Measurements from ENCODE around the gene BOLA3.
"Not testable (repeated sequence)": the region's sequence is repeated elsewhere in the genome, so short reads cannot be mapped to it uniquely, and the experiment has no call there.

The BOLA3 gene

DNA sequence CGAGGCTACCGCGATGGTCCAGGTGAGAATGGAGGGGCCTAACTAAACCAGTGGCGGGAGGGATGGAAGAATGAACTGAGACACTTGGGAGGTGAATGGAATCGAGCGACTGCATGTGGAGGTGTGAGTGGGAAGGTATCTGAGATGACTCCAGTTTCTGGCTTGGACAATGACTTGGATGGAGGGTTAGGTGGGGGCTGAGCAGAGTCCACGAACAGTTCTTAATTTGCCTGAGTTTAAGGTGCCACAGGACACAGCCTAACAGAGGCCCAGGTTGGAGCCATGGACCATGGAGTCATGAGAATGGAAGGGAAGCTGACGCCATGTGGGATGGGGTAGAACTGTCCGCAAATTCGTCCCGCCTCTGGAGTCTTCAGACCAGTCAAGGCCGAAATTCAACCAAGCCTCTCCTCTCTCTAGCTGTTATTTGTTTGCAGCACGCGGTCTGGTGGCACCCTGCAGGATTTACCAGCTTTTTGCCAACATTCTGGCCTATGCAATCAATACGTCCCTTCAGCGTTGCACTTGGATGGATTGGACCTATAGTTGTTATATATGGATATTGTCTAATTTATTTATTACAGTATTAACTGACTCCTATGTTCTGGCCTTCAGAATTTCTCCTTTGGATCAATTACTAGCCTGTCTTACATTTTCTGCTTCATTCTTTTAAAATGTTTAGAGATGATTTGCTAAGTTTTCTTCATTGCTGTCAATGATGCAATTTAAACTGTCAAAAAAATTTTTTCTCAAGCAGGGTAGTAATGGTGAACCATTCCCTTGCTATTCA, 940 bp upstream of the BOLA3 start:
- peak; percentile 16 for DNase-seq (ENCODE audit: low read depth)

DNA sequence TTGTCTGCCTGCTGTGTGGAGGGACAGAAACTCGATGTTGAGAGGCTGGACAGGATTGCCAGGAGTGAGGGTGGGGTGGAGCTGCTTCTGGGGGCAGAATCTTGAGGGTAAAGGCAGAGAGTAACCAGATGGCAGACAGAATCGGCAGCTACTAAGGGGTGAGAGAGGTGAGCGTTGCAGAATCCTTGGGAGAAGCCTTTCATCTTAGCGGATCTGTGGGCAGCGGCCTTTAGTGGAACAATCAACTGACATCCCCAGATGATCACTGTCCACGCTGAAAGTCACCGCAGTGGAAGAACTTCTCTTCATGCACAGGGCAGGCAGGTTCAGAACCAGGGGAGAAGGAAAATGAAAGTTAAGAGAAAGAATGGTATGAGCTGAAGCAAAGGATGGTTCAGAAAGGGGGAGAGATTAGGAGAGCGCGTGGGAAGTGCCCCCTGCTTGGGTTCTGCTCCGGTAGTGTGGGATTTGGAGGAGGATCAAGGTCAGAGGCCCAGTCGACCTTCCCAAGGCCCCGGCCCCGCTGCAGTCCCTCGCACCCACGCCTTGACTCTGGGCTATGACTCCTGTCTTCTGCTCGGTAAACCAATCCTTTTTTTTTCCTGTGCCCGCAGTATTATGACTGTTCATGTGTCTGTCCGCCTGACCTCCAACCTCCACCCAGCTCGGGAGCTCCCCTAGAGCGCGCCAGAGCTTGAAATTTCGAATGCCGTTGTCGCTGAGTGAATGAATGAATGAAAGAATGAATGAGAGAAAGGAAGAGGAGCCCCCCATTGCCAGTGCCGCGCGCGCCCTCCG, 584 bp downstream of the BOLA3 start:
- peak; percentile 50 for DNase-seq (ENCODE audit: low read depth)

DNA sequence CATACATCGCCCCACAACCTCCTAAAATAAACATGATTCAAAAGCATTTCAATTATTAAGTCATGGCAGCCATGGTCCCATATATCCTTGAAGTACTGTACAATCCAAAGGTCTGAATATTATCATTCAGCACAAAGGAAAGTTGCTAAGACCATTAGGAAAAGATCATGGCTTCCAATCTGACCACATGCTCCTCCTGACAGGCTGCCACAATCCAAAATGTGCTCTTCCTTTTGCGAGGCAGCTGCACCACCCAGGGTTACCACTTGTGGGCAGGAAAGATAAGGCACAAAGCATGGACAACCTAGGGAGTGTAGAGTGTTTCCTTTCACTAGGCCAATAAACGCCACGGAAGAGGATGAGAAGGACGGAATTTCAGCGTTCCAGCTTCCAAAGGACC, 5.4 kb downstream of the BOLA3 start:
- DNase-seq (ENCODE audit: low read depth) = peak; percentile 9

- no peak for DNase-seq (ENCODE audit: low read depth)
These were observed 8.9 kb downstream of the BOLA3 start for GRCh38 chr2:74138600-74139323.

- no peak for DNase-seq (ENCODE audit: low read depth)
These were observed 9.8 kb downstream of the BOLA3 start for GRCh38 chr2:74137651-74138599.

- DNase-seq (ENCODE audit: low read depth) = no peak
These were observed 15.8 kb downstream of the BOLA3 start for GRCh38 chr2:74131901-74132300.

- peak; percentile 8 for DNase-seq (ENCODE audit: low read depth)
These were observed 17.3 kb downstream of the BOLA3 start for GRCh38 chr2:74130211-74130995.

DNA sequence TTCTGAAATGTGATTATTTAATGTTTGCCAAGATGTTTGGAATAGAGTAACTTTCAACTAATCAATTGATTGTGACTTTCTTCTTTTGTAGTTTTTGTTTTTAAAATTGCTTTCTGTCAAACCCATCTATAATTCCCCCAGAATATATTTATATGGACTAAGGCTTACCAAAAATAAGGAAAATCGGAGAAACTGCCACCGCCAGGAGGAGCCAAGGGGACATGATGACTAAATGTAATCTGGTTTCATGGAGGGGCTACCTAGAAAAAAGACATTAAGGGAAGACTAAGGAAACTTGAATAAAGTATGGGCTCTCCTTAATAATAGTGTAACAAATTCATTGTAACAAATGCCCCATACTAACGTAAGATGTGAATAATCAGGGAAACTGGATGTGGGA, 19.5 kb downstream of the BOLA3 start:
- peak; percentile 15 for DNase-seq (ENCODE audit: low read depth)

DNA sequence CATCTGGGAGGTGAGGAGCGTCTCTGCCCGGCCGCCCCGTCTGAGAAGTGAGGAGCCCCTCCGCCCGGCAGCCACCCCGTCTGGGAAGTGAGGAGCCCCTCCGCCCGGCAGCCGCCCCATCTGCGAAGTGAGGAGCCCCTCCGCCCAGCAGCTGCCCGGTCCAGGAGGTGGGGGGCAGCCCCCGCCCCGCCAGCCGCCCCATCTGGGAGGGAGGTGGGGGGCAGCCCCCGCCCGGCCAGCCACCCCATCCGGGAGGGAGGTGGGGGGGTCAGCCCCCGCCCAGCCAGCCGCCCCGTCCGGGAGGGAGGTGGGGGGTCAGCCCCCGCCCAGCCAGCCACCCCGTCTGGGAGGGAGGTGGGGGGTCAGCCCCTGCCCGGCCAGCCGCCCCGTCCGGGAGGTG, 23.8 kb downstream of the BOLA3 start:
- DNase-seq (ENCODE audit: low read depth) = not testable (repeated sequence)

DNA sequence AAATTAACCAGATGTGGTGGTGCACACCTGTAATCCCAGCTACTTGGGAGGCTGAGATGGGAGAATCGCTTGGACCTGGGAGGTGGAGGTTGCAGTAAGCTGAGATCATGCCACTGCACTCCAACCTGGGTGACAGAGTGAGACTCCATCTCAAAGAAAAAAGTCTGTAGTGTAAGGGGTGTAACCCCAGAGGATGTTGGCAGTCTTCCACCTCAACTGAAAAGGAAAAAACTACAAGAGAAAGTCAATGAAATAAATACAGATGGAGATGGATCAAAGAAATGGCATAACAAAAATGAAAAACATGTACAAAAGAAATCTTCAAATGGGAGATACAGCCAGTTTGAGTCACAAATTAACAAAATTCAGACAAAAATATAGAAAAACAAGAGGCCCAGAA, 25.9 kb downstream of the BOLA3 start:
- DNase-seq (ENCODE audit: low read depth) = not testable (repeated sequence)

DNA sequence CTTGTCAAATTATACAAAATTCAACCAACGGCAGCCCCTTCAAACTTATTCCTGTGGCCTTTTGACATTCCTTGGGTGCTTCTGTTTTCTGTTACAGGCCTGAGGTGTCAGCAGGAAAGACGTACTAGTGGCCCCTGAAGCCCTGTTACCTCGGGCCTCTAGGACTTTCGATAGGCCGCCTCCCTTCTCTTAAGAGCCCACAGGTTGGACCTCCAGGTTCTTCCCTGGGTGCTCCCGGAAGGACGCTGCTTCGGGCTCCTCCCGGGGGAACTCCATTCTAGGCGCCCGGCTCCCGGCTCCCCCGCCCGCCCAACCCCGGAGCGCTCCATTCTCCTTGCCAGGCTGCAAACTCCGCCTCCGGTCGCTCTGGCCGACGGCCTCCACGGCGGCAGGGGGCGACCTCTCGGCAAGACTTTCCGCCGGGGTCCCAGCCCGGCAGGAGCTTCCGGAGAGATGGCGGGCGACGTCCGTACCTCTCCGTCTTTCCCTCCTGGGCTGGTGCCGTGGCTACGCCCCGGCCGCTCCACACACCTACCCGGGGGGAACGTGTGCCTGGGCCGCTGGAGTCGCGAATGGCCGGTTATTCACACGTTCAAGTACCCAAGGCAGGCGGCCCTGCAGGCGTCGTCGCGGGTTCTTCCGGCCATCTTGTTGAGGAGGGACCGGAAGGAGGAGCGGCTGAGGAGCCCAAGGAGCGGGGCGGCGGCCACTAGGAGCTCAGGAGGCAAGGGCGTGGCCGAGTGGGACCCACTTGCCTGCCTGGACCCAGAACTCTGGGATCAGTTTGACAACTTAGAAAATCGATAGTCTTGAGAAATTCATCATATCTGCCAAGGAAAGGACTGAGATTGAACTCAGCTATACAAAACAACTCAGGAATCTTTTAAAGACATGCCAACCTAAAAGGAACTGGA, 27.5 kb downstream of the BOLA3 start:
- DNase-seq (ENCODE audit: low read depth) = peak; percentile 80

GRCh38 chr2:74119339-74119738, 28.4 kb downstream of the BOLA3 start:
- peak; percentile 26 for DNase-seq (ENCODE audit: low read depth)

GRCh38 chr2:74111380-74111779, 36.3 kb downstream of the BOLA3 start:
- DNase-seq (ENCODE audit: low read depth) = no peak

DNA sequence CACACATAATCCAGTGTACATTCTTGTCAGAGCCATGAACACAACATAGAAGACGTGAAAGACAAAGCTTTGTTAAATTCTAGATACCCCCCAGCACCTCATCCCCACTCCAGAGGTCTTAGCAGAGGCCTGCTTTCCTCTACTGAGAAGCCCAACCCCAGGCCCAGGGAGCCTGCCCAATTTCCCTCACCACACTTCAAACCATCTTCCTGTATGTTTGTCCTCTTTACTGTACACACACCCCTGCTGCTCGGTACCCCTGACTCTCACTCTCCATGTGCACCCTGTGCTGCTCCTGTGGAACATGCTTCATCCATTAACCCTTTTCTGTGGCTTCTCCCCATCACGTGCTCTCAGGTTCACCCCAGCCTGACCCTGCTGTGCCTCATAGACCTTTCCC, 37.2 kb downstream of the BOLA3 start:
- no peak for DNase-seq (ENCODE audit: low read depth)

DNA sequence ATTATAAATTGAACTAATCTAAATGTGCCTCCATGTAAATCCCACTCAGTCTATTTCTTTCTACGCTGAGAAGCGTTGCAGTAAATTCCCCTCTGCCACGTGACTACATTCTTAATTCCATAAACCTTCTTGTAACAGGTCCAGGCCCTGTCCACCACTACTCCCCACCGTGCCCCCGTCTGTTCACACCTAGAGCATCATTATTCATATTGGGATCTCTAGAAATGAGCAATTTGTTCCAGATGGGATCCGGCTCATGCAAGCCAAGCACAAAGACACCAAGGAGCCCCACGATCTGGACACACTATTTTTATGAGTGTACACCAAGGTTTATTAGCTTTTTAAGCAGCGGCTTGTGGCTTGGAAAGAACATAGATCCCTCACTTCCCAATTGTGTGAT, 38.2 kb downstream of the BOLA3 start:
- no peak for DNase-seq (ENCODE audit: low read depth)

DNA sequence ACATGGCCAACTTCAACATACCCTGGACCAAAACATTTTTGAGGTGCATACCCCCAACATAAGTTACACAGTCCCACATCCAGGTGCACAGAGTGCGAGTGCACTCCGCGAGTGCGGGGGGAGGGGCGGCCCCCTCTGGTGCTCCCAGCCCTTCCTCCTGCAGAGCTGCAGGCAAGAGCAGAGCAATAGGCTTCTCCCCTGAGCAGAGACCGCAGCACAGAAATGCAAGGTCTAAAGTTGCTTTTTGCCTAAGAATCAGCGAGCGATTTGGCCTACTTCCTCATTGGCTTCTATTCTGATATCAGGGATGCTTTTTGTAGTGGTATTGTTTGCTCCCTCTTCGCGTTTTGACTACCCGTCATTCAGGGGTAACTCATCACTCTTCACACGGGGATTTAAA, 40.6 kb downstream of the BOLA3 start:
- no peak for DNase-seq (ENCODE audit: low read depth)

DNA sequence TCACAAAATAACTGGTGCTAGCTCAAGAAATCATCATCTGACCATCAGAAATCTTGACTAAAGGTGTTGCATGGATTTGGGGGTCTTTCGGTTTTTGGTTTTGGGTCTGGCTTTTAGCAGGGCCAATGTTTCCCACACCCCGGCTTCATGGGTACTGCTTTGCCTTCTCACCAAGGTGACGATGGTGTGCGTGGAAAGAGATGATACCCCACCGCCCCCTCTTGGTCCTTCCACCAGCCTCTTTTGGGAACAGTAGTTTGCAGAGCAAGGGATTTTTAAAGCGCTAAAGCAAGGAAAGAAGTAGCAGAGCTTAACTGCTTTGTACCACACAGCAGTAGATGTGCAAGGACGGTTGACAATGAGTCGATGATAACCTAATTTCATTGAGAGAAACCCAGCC, 42.3 kb downstream of the BOLA3 start:
- no peak for DNase-seq (ENCODE audit: low read depth)

- no peak for DNase-seq (ENCODE audit: low read depth)
These were observed 42.9 kb downstream of the BOLA3 start for GRCh38 chr2:74104839-74105238.

- no peak for DNase-seq (ENCODE audit: low read depth)
These were observed 43.9 kb downstream of the BOLA3 start for GRCh38 chr2:74103763-74104162.

DNA sequence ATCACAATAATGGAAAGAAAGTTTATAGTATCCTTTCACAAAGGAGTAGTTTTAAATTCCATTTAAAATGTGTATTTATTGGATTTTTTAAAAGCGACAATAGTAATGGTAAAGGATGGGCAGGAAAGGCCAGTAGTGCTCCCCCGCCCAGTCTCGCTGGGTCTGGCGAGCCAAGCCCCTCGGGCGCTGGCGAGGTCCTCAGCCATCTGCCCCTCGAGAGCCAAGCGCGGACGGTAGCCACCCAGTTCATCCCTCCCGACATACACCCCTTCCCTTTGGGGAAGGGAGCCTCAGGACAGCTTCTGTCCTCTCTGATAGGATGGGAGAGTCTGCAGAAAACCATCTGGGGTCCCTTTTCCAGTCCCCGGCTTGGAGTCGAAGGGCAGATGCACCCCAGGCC, 45.2 kb downstream of the BOLA3 start:
- no peak for DNase-seq (ENCODE audit: low read depth)
